ENCODE data around the gene LDB3. TPM values are rescaled to one million over a fixed set of nuclear protein-coding genes. Genes with fewer than 3 reads are reported as not detected.
A peak's percentile ranks its signal among the peaks of the same experiment; 100 is the strongest.

The LDB3 gene
- total and polyA plus RNA-seq, 2 of the 8 experiments (the other 6 are each of a cell fraction or from before 2014, with no cell fraction given): 0.20 to 0.43 TPM

GRCh38 chr10:86693275-86693674 is 25.0 kb downstream of the LDB3 start:
- Histone ChIP-seq H2BK12ac (ENCODE audit: low read depth, low read length) (peak overlapping the region; percentile 35; the same call in 1 of the 2 replicates), H3K4me3 (ENCODE audit: extremely low read depth in 1 of 4, insufficient read depth in 2 of 4, low read depth in 3 of 4, low read length in 4 of 4) (no peak overlapping the region), H3K23me2 (ENCODE audit: low read depth, low read length) (no peaks in the 10 kb centered on the region), H3K14ac (ENCODE audit: insufficient read length) (no peak overlapping the region), H2BK5ac (ENCODE audit: low read depth, low read length) (0 out of 2 replicates have a peak overlapping the region, but pooled peaks have one; percentile 10), H2AK5ac (ENCODE audit: low read depth, low read length) (0 out of 2 replicates have a peak overlapping the region, but pooled peaks have one; percentile 55), H3K56ac (replicated peaks; ENCODE audit: insufficient read length, low read depth, low read length) (no peak overlapping the region), H3K36me3 (ENCODE audit: control insufficient read depth in 2 of 4, insufficient read depth in 4 of 4, low read length in 3 of 4) (no peaks in the 10 kb centered on the region), H3K27me3 (replicated peaks in 1 of 4; ENCODE audit: control insufficient read depth in 3 of 4, extremely low read depth in 1 of 4, insufficient read depth in 3 of 4, low read length in 3 of 4) (0 out of 7 replicates have a peak, but pooled peaks cover 0 to 3% (median 0%) of the 10 kb centered on the region in 4 experiments), H2AFZ (ENCODE audit: low read length) (peak overlapping the region; percentile 71; the same call in 1 of the 2 replicates), H3K18ac (ENCODE audit: extremely low read depth, low read length) (peak overlapping the region; percentile 53; the same call in 1 of the 2 replicates), H2BK20ac (ENCODE audit: low read length) (peak overlapping the region; percentile 55; the same call in 1 of the 2 replicates), H2BK120ac (replicated peaks; ENCODE audit: low read depth, low read length) (no peak overlapping the region), H3K4me2 (ENCODE audit: insufficient read depth in 1 of 2, low read depth in 2 of 2, low read length in 2 of 2) (peak overlapping the region in 1 of 2 experiments; percentile 29; a peak in 1 of 4 replicates), H3K23ac (ENCODE audit: insufficient read length) (no peak overlapping the region), H3K27ac (ENCODE audit: low read depth, low read length) (no peak overlapping the region), H3K4me1 (replicated peaks in 1 of 4; ENCODE audit: control insufficient read depth in 3 of 4, insufficient read depth in 4 of 4, low read length in 3 of 4) (peaks cover 3 to 17% (median 4%) of the 10 kb centered on the region in 4 experiments), H3K9ac (replicated peaks in 1 of 4; ENCODE audit: extremely low read depth in 1 of 4, low read depth in 3 of 4, low read length in 3 of 4) (no peak overlapping the region), H4K5ac (ENCODE audit: insufficient read length, low read depth, low read length) (no peak overlapping the region), H4K20me1 (replicated peaks in 1 of 2; ENCODE audit: control insufficient read depth in 1 of 2, insufficient read depth in 2 of 2, low read length in 2 of 2) (no peaks in the 10 kb centered on the region), H3K4ac (replicated peaks; ENCODE audit: insufficient read length, low read depth, low read length) (no peak overlapping the region), H4K8ac (ENCODE audit: extremely low read depth, insufficient read depth, low read length) (no peak overlapping the region), H3K9me3 (ENCODE audit: insufficient read depth in 2 of 2, low read depth in 1 of 2, low read length in 1 of 2) (no peaks in the 10 kb centered on the region), H3K79me2 (ENCODE audit: control insufficient read depth in 1 of 2, insufficient read depth in 2 of 2, low read length in 2 of 2) (no peaks in the 10 kb centered on the region), H4K91ac (replicated peaks; ENCODE audit: insufficient read length, low read length) (peak overlapping the region; percentile 63), H3K79me1 (ENCODE audit: low read depth, low read length) (no peaks in the 10 kb centered on the region), H2BK15ac (ENCODE audit: low read length) (peak overlapping the region; percentile 83; the same call in 1 of the 2 replicates)
- ChIA-PET CTCF (ENCODE audit: partially characterized antibody) (interaction anchor here (0.6 to 5.0 kb wide), 33 partner anchors 9 to 264 kb away, joined by 3 to 52 read pairs (median 5); partner anchors contain the start of gene MMRN2), POLR2A (ENCODE audit: partially characterized antibody) (interaction anchor here (0.6 to 1.5 kb wide), 3 partner anchors 10 to 426 kb away, joined by 3 to 4 read pairs (median 4); no protein-coding TSS in a partner anchor)
- 90% methylated on average over 2 of the region's 2 CpGs; no CpG with 5 or more reads in 1 of the 2 experiments for whole genome bisulfite sequencing, 2 experiments (ENCODE audit: extremely low coverage in 1 of 2, insufficient coverage in 1 of 2, insufficient read length in 1 of 2, insufficient replicate concordance in 2 of 2, low coverage in 1 of 2, low lambda C conversion rate in 2 of 2, missing lambda C conversion rate in 1 of 2)
- no peak for FAIRE-seq
- no peak for DNase-seq (ENCODE audit: low read depth in 1 of 2, low spot score in 2 of 2)

All from H1 (cell line).